Neuronal stem cell (in vitro differentiated cells): ENCODE results near the gene KLRC3.
"Not testable (repeated sequence)": the region's sequence is repeated elsewhere in the genome, so short reads cannot be mapped to it uniquely, and the experiment has no call there.

Experiments
- DNase-seq: peaks from one replicate; pipeline ENCODE4 v3.0.0-alpha.2; 2013; ENCODE audit warnings: low spot score
- H2AFZ ChIP-seq: one replicate; pipeline ENCODE4 v1.6.1; 2013; ENCODE audit warnings: mild to moderate bottlenecking, low read length, inconsistent platforms
- H2AK5ac ChIP-seq: 2 replicates; pipeline ENCODE4 v1.6.1; 2013; ENCODE audit warnings: low read depth, mild to moderate bottlenecking, inconsistent platforms, low read length, moderate library complexity, mixed read lengths
- H2BK120ac ChIP-seq: 2 replicates; pipeline ENCODE4 v1.6.1; 2013; ENCODE audit warnings: low read depth, mild to moderate bottlenecking, inconsistent platforms, low read length, moderate library complexity, mixed read lengths
- H2BK12ac ChIP-seq: one replicate; pipeline ENCODE4 v1.6.1; 2013; ENCODE audit warnings: low read length, inconsistent platforms
- H2BK15ac ChIP-seq: 2 replicates; pipeline ENCODE4 v1.6.1; 2013; ENCODE audit warnings: mild to moderate bottlenecking, low read length, inconsistent platforms, mixed read lengths
- H2BK5ac ChIP-seq: one replicate; pipeline ENCODE4 v1.6.1; 2013; ENCODE audit warnings: inconsistent platforms, mild to moderate bottlenecking, low read length, moderate library complexity
- H3K14ac ChIP-seq: one replicate; pipeline ENCODE4 v1.6.1; 2013; ENCODE audit warnings: low read length, inconsistent platforms
- H3K18ac ChIP-seq: 2 replicates; pipeline ENCODE4 v1.6.1; 2013; ENCODE audit warnings: low read length, inconsistent platforms
- H3K23ac ChIP-seq: 2 replicates; pipeline ENCODE4 v1.6.1; 2013; ENCODE audit warnings: low read depth, mild to moderate bottlenecking, mixed read lengths, low read length, inconsistent platforms; ENCODE audit not compliant: poor library complexity
- H3K27ac ChIP-seq: replicated peaks from 3 replicates; pipeline ENCODE4 v1.5.1; 2013; ENCODE audit warnings: low read length, inconsistent platforms
- H3K27me3 ChIP-seq, 3 experiments: 2 replicates each; pipeline ENCODE4 v1.6.1; 2013; ENCODE audit warnings: low read length in 3 of 3, mild to moderate bottlenecking in 2 of 3, inconsistent platforms in 1 of 3, low read depth in 1 of 3, mixed read lengths in 1 of 3, moderate library complexity in 1 of 3; ENCODE audit not compliant: control insufficient read depth in 3 of 3, insufficient read depth in 3 of 3
- H3K36me3 ChIP-seq, 2 donors: replicated peaks in 1 of 2; 2 replicates each; pipeline ENCODE4 v1.6.1; 2013; ENCODE audit warnings: low read length in 2 of 2; ENCODE audit not compliant: control insufficient read depth in 2 of 2, insufficient read depth in 2 of 2
- H3K4ac ChIP-seq: 2 replicates; pipeline ENCODE4 v1.6.1; 2013; ENCODE audit warnings: inconsistent platforms, mild to moderate bottlenecking, low read length, moderate library complexity
- H3K4me1 ChIP-seq, 2 donors: 1 replicate in 1 of 2; 2 replicates in 1 of 2; pipeline ENCODE4 v1.6.1; 2013; ENCODE audit warnings: low read length in 2 of 2, low read depth in 1 of 2; ENCODE audit not compliant: control insufficient read depth in 2 of 2, insufficient read depth in 1 of 2
- H3K4me2 ChIP-seq: one replicate; pipeline ENCODE4 v1.6.1; 2013; ENCODE audit warnings: mild to moderate bottlenecking, low read length, inconsistent platforms; ENCODE audit not compliant: insufficient read depth, poor library complexity, severe bottlenecking
- H3K4me3 ChIP-seq, 2 donors: 2 replicates each; pipeline ENCODE4 v1.5.1; 2013; ENCODE audit warnings: low read length in 2 of 2, mild to moderate bottlenecking in 2 of 2, inconsistent platforms in 1 of 2, moderate library complexity in 1 of 2
- H3K79me1 ChIP-seq: one replicate; pipeline ENCODE4 v1.6.1; 2013; ENCODE audit warnings: low read depth, mild to moderate bottlenecking, inconsistent platforms, low read length, moderate library complexity
- H3K9ac ChIP-seq: one replicate; pipeline ENCODE4 v1.6.1; 2013; ENCODE audit warnings: mild to moderate bottlenecking, low read depth, low read length, inconsistent platforms; ENCODE audit not compliant: poor library complexity
- H3K9me3 ChIP-seq, 2 donors: replicated peaks in 1 of 2; 2 replicates each; pipeline versions ENCODE3 to v1.6.1; 2013; ENCODE audit warnings: low read length in 2 of 2, mild to moderate bottlenecking in 2 of 2, inconsistent platforms in 1 of 2, low read depth in 1 of 2, mixed read lengths in 1 of 2, moderate library complexity in 1 of 2; ENCODE audit not compliant: control insufficient read depth in 2 of 2, insufficient read depth in 1 of 2
- H4K8ac ChIP-seq: one replicate; pipeline ENCODE4 v1.6.1; 2013; ENCODE audit warnings: low read depth, mild to moderate bottlenecking, inconsistent platforms, low read length, moderate library complexity
- H4K91ac ChIP-seq: one replicate; pipeline ENCODE4 v1.6.1; 2013; ENCODE audit warnings: low read length, low read depth, mild to moderate bottlenecking, inconsistent platforms; ENCODE audit not compliant: poor library complexity
- WGBS, 2 donors: extraction: QIAGEN DNeasy Blood & Tissue Kit; methylation state at CpG; one replicate each; pipeline ENCODE4 v1.1.7; 2013; ENCODE audit warnings: missing lambda C conversion rate in 2 of 2, mixed read lengths in 1 of 2; ENCODE audit not compliant: insufficient read length in 2 of 2, insufficient replicate concordance in 1 of 2; ENCODE audit errors: extremely low coverage in 2 of 2; 5-methylcytosine and 5-hydroxymethylcytosine counted together

The KLRC3 gene

GRCh38 chr12:10424260-10424899, 4.0 kb upstream of the KLRC3 start:
- H2BK15ac ChIP-seq, H3K23ac ChIP-seq, H3K14ac ChIP-seq, H3K4me2 ChIP-seq, H3K4me3 ChIP-seq, DNase-seq, H3K9ac ChIP-seq, H2BK5ac ChIP-seq, H2BK12ac ChIP-seq, H4K91ac ChIP-seq, H3K27ac ChIP-seq, H2AK5ac ChIP-seq, H3K9me3 ChIP-seq, H2BK120ac ChIP-seq, H3K27me3 ChIP-seq, H2AFZ ChIP-seq, H3K18ac ChIP-seq, H4K8ac ChIP-seq, H3K79me1 ChIP-seq, H3K4ac ChIP-seq, H3K36me3 ChIP-seq, H3K4me1 ChIP-seq: not testable (repeated sequence)
- WGBS, 2 donors = no CpG with 5 or more reads among the region's 1 CpG

GRCh38 chr12:10422159-10422558, 1.8 kb upstream of the KLRC3 start:
- H2BK15ac ChIP-seq, H2AK5ac ChIP-seq, H3K18ac ChIP-seq, H3K9ac ChIP-seq, H3K4me3 ChIP-seq, H4K8ac ChIP-seq, H2BK5ac ChIP-seq, H2BK12ac ChIP-seq, H3K36me3 ChIP-seq, H3K14ac ChIP-seq, H3K79me1 ChIP-seq, DNase-seq, H3K23ac ChIP-seq, H2BK120ac ChIP-seq, H2AFZ ChIP-seq, H3K27ac ChIP-seq, H3K4me1 ChIP-seq, H3K4ac ChIP-seq, H3K4me2 ChIP-seq, H4K91ac ChIP-seq, H3K27me3 ChIP-seq, H3K9me3 ChIP-seq: not testable (repeated sequence)
- WGBS, 2 donors = no CpG with 5 or more reads among the region's 3 CpGs

GRCh38 chr12:10409392-10409791, 11.0 kb downstream of the KLRC3 start, which contains the start of gene KLRC4:
Gene KLRC4 (minus strand): TSS chr12:10409757. CDS start chr12:10409575, 182 bp downstream.
- Histone ChIP-seq H3K4me3 (no peak within 1 kb of the TSS), H3K23ac (no peak within 1 kb of the TSS), H4K91ac (no peak within 1 kb of the TSS), H3K18ac (no peak within 1 kb of the TSS), H3K36me3 (no peaks in the 10 kb centered on the region), H2AK5ac (no peak within 1 kb of the TSS), H2BK5ac (no peak within 1 kb of the TSS), H3K27ac (no peak within 1 kb of the TSS), H3K79me1 (no peaks in the 10 kb centered on the region), H4K8ac (no peak within 1 kb of the TSS), H2AFZ (no peak within 1 kb of the TSS), H3K9ac (no peak within 1 kb of the TSS), H2BK120ac (no peak within 1 kb of the TSS), H2BK15ac (no peak within 1 kb of the TSS), H3K14ac (no peak within 1 kb of the TSS), H3K4ac (no peak within 1 kb of the TSS), H3K4me1 (no peaks in the 10 kb centered on the region), H3K9me3 (no peaks in the 10 kb centered on the region), H3K4me2 (no peak within 1 kb of the TSS), H3K27me3 (no peaks in the 10 kb centered on the region), H2BK12ac (no peak within 1 kb of the TSS)
- no peak for DNase-seq
- WGBS, 2 donors = no CpG with 5 or more reads among the region's 1 CpG

GRCh38 chr12:10408842-10409241, 11.6 kb downstream of the KLRC3 start:
- WGBS, 2 donors = no CpG with 5 or more reads among the region's 3 CpGs
- H3K18ac ChIP-seq = no peak overlapping the region
- no peak overlapping the region for H2BK120ac ChIP-seq
- H3K9me3 ChIP-seq = no peaks in the 10 kb centered on the region
- no peak overlapping the region for H2BK15ac ChIP-seq
- no peak overlapping the region for H3K4me2 ChIP-seq
- no peak overlapping the region for H2AFZ ChIP-seq
- H3K14ac ChIP-seq = no peak overlapping the region
- no peak overlapping the region for H4K8ac ChIP-seq
- no peaks in the 10 kb centered on the region for H3K79me1 ChIP-seq
- H2BK12ac ChIP-seq = no peak overlapping the region
- H4K91ac ChIP-seq = no peak overlapping the region
- no peak overlapping the region for H3K23ac ChIP-seq
- H3K27me3 ChIP-seq = no peaks in the 10 kb centered on the region
- no peak for DNase-seq
- H3K4me1 ChIP-seq = no peaks in the 10 kb centered on the region
- H3K36me3 ChIP-seq = no peaks in the 10 kb centered on the region
- H3K4me3 ChIP-seq = no peak overlapping the region
- no peak overlapping the region for H3K27ac ChIP-seq
- H2AK5ac ChIP-seq = no peak overlapping the region
- no peak overlapping the region for H3K9ac ChIP-seq
- H2BK5ac ChIP-seq = no peak overlapping the region
- no peak overlapping the region for H3K4ac ChIP-seq
